HepG2 (cell line): ENCODE measurements around the gene BBS12. TPM values are rescaled to one million over a fixed set of nuclear protein-coding genes. Genes with fewer than 3 reads are reported as not detected.

ENCODE experiments used
- ATAC-seq: fragments of 200-7000 bp; cut with Tn5 transposase; 3 replicates; pipeline ENCODE4 v1.9.1; 2020; ENCODE audit warnings: mild to moderate bottlenecking, moderate library complexity
- BruUV-seq: library from RNA; stranded (reverse); fragments of 400-500 nt; replicated peaks from 2 replicates; lab custom pipeline; 2021; lab: Mats Ljungman, UMichigan
- CTCF ChIA-PET: fragments of 300-600 bp; formaldehyde crosslinking; extraction: SDS; loops from one replicate; lab custom pipeline; 2021; ENCODE audit warnings: low total read pairs, inconsistent platforms, low intra/inter-chr PET ratio; lab: Yijun Ruan, JAX
- POLR2A ChIA-PET: fragments of 350-600 bp; sonication (Branson Sonifier 250); formaldehyde crosslinking; loops from one replicate; lab custom pipeline; 2020; ENCODE audit warnings: antibody characterized with exemption, inconsistent platforms; lab: Yijun Ruan, JAX
- DNase-seq: peaks from one replicate; pipeline ENCODE4 v3.0.0-alpha.2; 2015; ENCODE audit warnings: low spot score
- FAIRE-seq: peaks from 3 replicates; lab custom pipeline; 2011; peaks lifted over from hg19 to GRCh38; lab: Jason Lieb, UNC
- H2AFZ ChIP-seq: one replicate; pipeline ENCODE4 v1.6.1; 2011; ENCODE audit warnings: low read length, inconsistent platforms
- H3K27ac ChIP-seq: fragments of 300-600 bp; 3 replicates; pipeline ENCODE4 v1.8.0; 2011; ENCODE audit warnings: mixed run types, mild to moderate bottlenecking, mixed read lengths, low read length, inconsistent platforms; ENCODE audit not compliant: insufficient read depth; ENCODE audit errors: extremely low read length
- H3K27me3 ChIP-seq, 2 experiments: fragments of 200-600 bp in 1 of 2; 2 replicates in 1 of 2; 3 replicates in 1 of 2; pipeline versions ENCODE4 v1.6.0 to v1.8.0; 2011; ENCODE audit warnings: low read length in 2 of 2, mild to moderate bottlenecking in 2 of 2, moderate library complexity in 2 of 2, inconsistent platforms in 1 of 2; ENCODE audit not compliant: insufficient read depth in 2 of 2, control insufficient read depth in 1 of 2
- H3K36me3 ChIP-seq, 2 experiments: fragments of 200-600 bp in 1 of 2; replicated peaks in 1 of 2; 2 replicates in 1 of 2; 3 replicates in 1 of 2; pipeline versions ENCODE4 v1.5.1 to v1.8.0; 2011; ENCODE audit warnings: low read length in 2 of 2, inconsistent platforms in 1 of 2; ENCODE audit not compliant: insufficient read depth in 2 of 2, control insufficient read depth in 1 of 2
- H3K4me1 ChIP-seq: 2 replicates; pipeline ENCODE4 v1.5.1; 2012; ENCODE audit warnings: low read length, inconsistent platforms; ENCODE audit not compliant: insufficient read depth
- H3K4me2 ChIP-seq: 2 replicates; pipeline ENCODE4 v1.6.0; 2011; ENCODE audit warnings: low read depth, low read length, inconsistent platforms
- H3K4me3 ChIP-seq, 3 experiments: fragments of 200-600 bp in 1 of 3; sonication (generic), shearing (Covaris generic) in 1 of 3; replicated peaks in 1 of 3; 2 replicates each; pipeline ENCODE4 v1.5.1; 2011 to 2016; ENCODE audit warnings: low read length in 3 of 3, inconsistent platforms in 2 of 3, low read depth in 2 of 3, mild to moderate bottlenecking in 2 of 3, control low read depth in 1 of 3, mixed read lengths in 1 of 3; ENCODE audit not compliant: insufficient read depth in 1 of 3
- H3K79me2 ChIP-seq: one replicate; pipeline ENCODE4 v1.6.1; 2011; ENCODE audit warnings: low read length, inconsistent platforms; ENCODE audit not compliant: insufficient read depth
- H3K9ac ChIP-seq: 2 replicates; pipeline ENCODE4 v1.6.0; 2011; ENCODE audit warnings: mild to moderate bottlenecking, low read depth, low read length, inconsistent platforms; ENCODE audit not compliant: insufficient read depth
- H3K9me3 ChIP-seq: 2 replicates; pipeline ENCODE4 v1.5.1; 2012; ENCODE audit warnings: mild to moderate bottlenecking, low read length
- H4K20me1 ChIP-seq: 2 replicates; pipeline ENCODE4 v1.6.0; 2011; ENCODE audit warnings: inconsistent platforms, mild to moderate bottlenecking, low read length, moderate library complexity; ENCODE audit not compliant: insufficient read depth
- GATA4 ChIP-seq: sonication (generic); IDR thresholded peaks from 2 replicates; pipeline ENCODE4 v1.6.1; 2016; ENCODE audit warnings: antibody characterized with exemption, low read depth, borderline replicate concordance
- HMG20A ChIP-seq: IDR thresholded peaks from 2 replicates; pipeline ENCODE4 v1.6.1; 2016; ENCODE audit warnings: borderline replicate concordance
- HNRNPL ChIP-seq: fragments of 200-400 bp; formaldehyde crosslinking; IDR thresholded peaks from 2 replicates; pipeline ENCODE4 v1.6.1; 2017; ENCODE audit warnings: mild to moderate bottlenecking, low read depth, low read length
- KLF16 ChIP-seq, 2 experiments: sonication (generic) in 1 of 2; formaldehyde crosslinking in 1 of 2; IDR thresholded peaks; 2 replicates each; pipeline versions ENCODE4 v1.6.1 to v1.8.0; 2016 to 2023; ENCODE audit warnings: missing genetic modification reagents in 2 of 2, missing compliant biosample characterization in 1 of 2
- RNF2 ChIP-seq: fragments of 450-650 bp; conservative IDR thresholded peaks from 2 replicates; pipeline ENCODE4 v1.6.1; 2016; ENCODE audit warnings: low read depth
- SPEN ChIP-seq: sonication (generic); formaldehyde crosslinking; IDR thresholded peaks from 2 replicates; pipeline ENCODE4 v1.5.1; 2020; ENCODE audit warnings: low read depth, mild to moderate bottlenecking, missing genetic modification reagents
- ZNF230 ChIP-seq: sonication (generic); formaldehyde crosslinking; IDR thresholded peaks from 2 replicates; pipeline ENCODE4 v1.4.0; 2020; ENCODE audit warnings: mild to moderate bottlenecking, missing genetic modification reagents
- ZNF607 ChIP-seq: sonication (generic); formaldehyde crosslinking; IDR thresholded peaks from 2 replicates; pipeline ENCODE4 v1.5.1; 2020; ENCODE audit warnings: missing genetic modification reagents, mild to moderate bottlenecking, borderline replicate concordance
- ZSCAN9 ChIP-seq: IDR thresholded peaks from 2 replicates; pipeline ENCODE4 v1.6.1; 2016; ENCODE audit warnings: borderline replicate concordance
- WGBS: methylation state at CpG from one replicate; pipeline ENCODE4 v1.1.6; 2017; ENCODE audit warnings: low lambda C conversion rate; 5-methylcytosine and 5-hydroxymethylcytosine counted together
- in situ Hi-C: cut with HindIII; loops from 2 replicates; pipeline ENCODE4 v1.10.0; 2017; ENCODE audit warnings: low pct_unique_long_range_greater_than_20kb; ENCODE audit not compliant: extremely low pct_ligation_motif_present
- intact Hi-C: fragments of 100-400 bp; cut with micrococcal nuclease; formaldehyde crosslinking; loops from one replicate; pipeline ENCODE4 v1.10.0; 2022; ENCODE audit not compliant: unreplicated experiment
- polyA plus RNA-seq, 8 experiments: library from polyadenylated mRNA; depleted of rRNA in 3 of 8; stranded (reverse) in 7 of 8; unstranded in 1 of 8; fragments of >200 nt; fragmentation: Illumina TruSeq in 4 of 8; extraction: Trizol in 4 of 8; gene quantifications; 2 replicates each; pipeline versions ENCODE4 v1.2.1 to v1.2.3, GENCODE V29; 2011 to 2016; ENCODE audit warnings: low read depth in 4 of 8, missing spikeins in 1 of 8, mixed read lengths in 1 of 8; ENCODE audit not compliant: insufficient read depth in 1 of 8
- total RNA-seq, 5 experiments: library from RNA; depleted of rRNA; stranded (reverse); fragments of >200 nt; fragmentation: Illumina TruSeq; extraction: Trizol; gene quantifications; 2 replicates each; pipeline ENCODE4 v1.2.3, GENCODE V29; 2016; ENCODE audit warnings: low read depth in 1 of 5
- TF ChIP-seq, protein P1 (sequence below): sonication (generic); formaldehyde crosslinking; IDR thresholded peaks from 2 replicates; pipeline ENCODE4 v1.8.1; 2023; ENCODE audit warnings: missing genetic modification reagents, inconsistent platforms, borderline replicate concordance
- TF ChIP-seq, protein P2 (sequence below): sonication (generic); formaldehyde crosslinking; IDR thresholded peaks from 2 replicates; pipeline ENCODE4 v1.4.0; 2020; ENCODE audit warnings: missing genetic modification reagents

Gene BBS12
- total and polyA plus RNA-seq, 2 of the 13 experiments (the other 11 are each of a cell fraction or from before 2014, with no cell fraction given), result 0.32 to 1.7 TPM

DNA sequence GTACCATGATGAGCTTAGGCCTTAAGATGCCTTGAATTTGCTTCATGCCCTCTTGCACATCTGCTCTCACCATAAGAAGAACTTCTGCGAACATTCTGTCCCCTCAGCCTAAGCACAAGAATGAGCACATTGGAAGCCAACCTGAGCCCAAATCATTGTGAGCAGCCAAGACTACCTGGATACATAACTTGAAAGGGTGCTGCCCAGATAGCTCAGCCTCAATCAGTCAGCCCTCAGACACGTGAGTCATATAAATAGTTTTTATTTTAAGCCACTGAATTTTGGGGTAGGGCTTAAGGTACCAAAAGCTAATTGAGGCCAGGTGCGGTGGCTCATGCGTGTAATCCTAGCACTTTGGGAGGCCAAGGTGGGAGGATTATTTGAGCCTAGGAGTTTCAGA, 27.5 kb upstream of the BBS12 start:
- 66% methylated on average over 4 of the region's 4 CpGs for WGBS
- no peaks in the 10 kb centered on the region for H3K36me3 ChIP-seq
- no peaks in the 10 kb centered on the region for H3K9me3 ChIP-seq
- no peaks in the 10 kb centered on the region for H3K27me3 ChIP-seq
- ATAC-seq, result no peak
- no peaks in the 10 kb centered on the region for H3K79me2 ChIP-seq
- TF ChIP-seq ZSCAN9 (CRISPR knock-in tag) (no peak), ZNF230 (CRISPR knock-in tag) (no peak), GATA4 (no peak)
- TF ChIP-seq, all 625 proteins: peak for 0
- in situ Hi-C loops, result no loop called here
- no peak overlapping the region for H3K9ac ChIP-seq
- no peak overlapping the region for H3K27ac ChIP-seq
- no peak for DNase-seq
- intact Hi-C loops, result no loop called here
- ChIA-PET CTCF (no interaction called here), POLR2A (no interaction called here)
- H2AFZ ChIP-seq, result peak overlapping the region; percentile 21
- no peak overlapping the region for H3K4me3 ChIP-seq
- no peak for FAIRE-seq
- BruUV-seq, result no TSS peak
- no peak overlapping the region for H3K4me2 ChIP-seq
- no peaks in the 10 kb centered on the region for H4K20me1 ChIP-seq
- 0 out of 2 replicates have a peak, but pooled peaks cover 6% of the 10 kb centered on the region for H3K4me1 ChIP-seq

DNA sequence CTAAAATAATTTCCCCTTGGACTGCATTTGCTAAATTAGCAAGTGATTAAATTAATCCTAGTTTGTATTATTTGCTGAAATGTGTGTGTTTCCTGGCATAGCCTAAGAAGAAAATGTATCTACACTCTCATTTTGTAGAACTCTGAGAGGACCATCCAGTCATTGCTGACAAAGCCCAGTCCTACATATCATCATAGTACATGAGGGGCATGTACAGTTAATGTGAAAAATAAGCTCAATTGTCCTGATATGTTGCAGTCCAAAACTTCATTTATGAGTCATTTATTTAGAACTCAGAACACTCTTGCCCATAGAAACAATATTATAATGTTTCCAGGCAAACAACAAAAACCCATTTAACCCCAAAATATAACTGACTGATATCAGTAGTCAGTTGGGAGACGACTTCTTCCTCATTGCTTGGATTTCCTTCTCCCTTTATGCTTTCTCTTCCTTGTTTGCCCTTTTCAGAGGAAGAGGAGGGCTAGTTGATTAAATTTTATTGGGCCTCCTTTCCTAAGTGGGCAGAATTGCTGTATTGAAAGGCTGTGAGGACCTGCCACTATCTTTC, 26.9 kb upstream of the BBS12 start:
- no peak overlapping the region for H3K9ac ChIP-seq
- CTCF ChIA-PET, result no interaction called here

More for the DNA sequence above, 26.9 kb upstream of the BBS12 start:
- Histone ChIP-seq H3K36me3 (no peaks in the 10 kb centered on the region), H3K9me3 (no peaks in the 10 kb centered on the region), H3K4me3 (no peak overlapping the region), H2AFZ (no peak overlapping the region), H3K27ac (no peak overlapping the region), H3K79me2 (no peaks in the 10 kb centered on the region), H4K20me1 (no peaks in the 10 kb centered on the region), H3K27me3 (no peaks in the 10 kb centered on the region), H3K4me2 (no peak overlapping the region), H3K4me1 (0 out of 2 replicates have a peak, but pooled peaks cover 6% of the 10 kb centered on the region)
- in situ Hi-C loops (no loop called here), intact Hi-C loops (no loop called here)
- POLR2A ChIA-PET, result no interaction called here
- WGBS, result 0% methylated on average over 1 of the region's 1 CpG
- TF ChIP-seq HNRNPL, result no peak
- no peak for TF ChIP-seq KLF16 (CRISPR knock-in tag; IDR thresholded peaks at IDR 0.05)
- TF ChIP-seq RNF2, result no peak
- no peak for TF ChIP-seq HMG20A (CRISPR knock-in tag)
- TF ChIP-seq, protein P1, sequence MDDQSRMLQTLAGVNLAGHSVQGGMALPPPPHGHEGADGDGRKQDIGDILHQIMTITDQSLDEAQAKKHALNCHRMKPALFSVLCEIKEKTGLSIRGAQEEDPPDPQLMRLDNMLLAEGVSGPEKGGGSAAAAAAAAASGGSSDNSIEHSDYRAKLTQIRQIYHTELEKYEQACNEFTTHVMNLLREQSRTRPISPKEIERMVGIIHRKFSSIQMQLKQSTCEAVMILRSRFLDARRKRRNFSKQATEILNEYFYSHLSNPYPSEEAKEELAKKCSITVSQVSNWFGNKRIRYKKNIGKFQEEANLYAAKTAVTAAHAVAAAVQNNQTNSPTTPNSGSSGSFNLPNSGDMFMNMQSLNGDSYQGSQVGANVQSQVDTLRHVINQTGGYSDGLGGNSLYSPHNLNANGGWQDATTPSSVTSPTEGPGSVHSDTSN (CRISPR knock-in tag), result no peak
- TF ChIP-seq ZNF607 (CRISPR knock-in tag), result no peak
- TF ChIP-seq SPEN (CRISPR knock-in tag), result no peak
- TF ChIP-seq, protein P2, sequence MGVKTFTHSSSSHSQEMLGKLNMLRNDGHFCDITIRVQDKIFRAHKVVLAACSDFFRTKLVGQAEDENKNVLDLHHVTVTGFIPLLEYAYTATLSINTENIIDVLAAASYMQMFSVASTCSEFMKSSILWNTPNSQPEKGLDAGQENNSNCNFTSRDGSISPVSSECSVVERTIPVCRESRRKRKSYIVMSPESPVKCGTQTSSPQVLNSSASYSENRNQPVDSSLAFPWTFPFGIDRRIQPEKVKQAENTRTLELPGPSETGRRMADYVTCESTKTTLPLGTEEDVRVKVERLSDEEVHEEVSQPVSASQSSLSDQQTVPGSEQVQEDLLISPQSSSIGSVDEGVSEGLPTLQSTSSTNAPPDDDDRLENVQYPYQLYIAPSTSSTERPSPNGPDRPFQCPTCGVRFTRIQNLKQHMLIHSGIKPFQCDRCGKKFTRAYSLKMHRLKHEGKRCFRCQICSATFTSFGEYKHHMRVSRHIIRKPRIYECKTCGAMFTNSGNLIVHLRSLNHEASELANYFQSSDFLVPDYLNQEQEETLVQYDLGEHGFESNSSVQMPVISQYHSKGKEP (CRISPR knock-in tag), result no peak
- no peak for DNase-seq
- BruUV-seq, result no TSS peak
- no peak for ATAC-seq
- no peak for FAIRE-seq
